Activated CD4-positive, alpha-beta T cell treated with anti-CD3 and anti-CD28 coated beads for 24 hours (primary cell): ENCODE results near the gene SLC9A7.

Source experiments
- DNase-seq, 2 donors: peaks; one replicate each; pipeline ENCODE4 v3.0.0-alpha.2; 2020; ENCODE audit warnings: low read depth in 2 of 2

Gene SLC9A7

DNA sequence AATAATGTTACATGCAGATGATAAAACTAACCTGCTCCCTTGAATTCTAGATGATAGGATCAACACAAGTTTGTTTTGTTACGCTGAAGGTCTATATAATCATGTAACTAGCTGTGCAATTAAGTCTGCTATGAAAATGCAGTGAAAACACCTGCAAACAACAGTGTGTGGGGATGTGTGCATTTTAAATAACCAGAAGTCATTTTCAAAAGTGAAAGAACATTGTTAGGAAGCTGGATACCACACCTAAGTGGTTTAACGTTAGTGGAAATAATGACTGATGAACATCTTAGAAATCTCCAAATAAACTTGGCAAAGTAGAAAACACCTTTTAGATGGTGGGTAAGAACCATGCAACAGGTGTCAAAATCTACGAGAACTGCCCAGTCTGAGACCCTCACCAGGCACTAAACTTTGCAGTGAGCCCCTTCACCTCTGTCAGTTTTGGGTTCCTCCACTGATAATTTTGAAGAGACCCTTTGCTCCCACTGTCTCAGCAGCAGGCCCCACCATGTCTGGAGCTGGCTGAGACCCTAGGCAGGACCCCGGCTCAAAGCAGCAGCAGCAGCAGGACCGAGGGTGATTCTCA is 148.8 kb downstream of the SLC9A7 start:
- DNase-seq = no peak

DNA sequence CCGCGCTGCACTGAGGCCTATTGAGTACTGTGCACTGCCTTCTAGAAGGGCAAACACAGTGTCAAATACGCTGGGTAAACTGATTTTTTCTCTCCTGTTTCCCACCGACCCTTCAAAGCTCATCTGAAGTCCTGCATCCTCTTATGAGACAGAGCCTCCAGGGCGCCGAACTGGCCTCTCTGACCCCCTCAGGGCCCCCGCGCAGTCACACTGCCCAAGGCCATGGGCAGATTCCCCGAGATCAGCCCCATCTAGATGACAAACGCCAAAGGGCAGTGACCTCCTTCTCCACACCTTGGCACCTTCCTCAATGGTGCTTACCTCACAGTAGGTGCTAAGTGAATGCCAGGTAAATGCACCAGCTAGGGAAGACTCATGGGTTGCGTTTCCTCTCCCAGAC is 151.0 kb downstream of the SLC9A7 start:
- no peak for DNase-seq

DNA sequence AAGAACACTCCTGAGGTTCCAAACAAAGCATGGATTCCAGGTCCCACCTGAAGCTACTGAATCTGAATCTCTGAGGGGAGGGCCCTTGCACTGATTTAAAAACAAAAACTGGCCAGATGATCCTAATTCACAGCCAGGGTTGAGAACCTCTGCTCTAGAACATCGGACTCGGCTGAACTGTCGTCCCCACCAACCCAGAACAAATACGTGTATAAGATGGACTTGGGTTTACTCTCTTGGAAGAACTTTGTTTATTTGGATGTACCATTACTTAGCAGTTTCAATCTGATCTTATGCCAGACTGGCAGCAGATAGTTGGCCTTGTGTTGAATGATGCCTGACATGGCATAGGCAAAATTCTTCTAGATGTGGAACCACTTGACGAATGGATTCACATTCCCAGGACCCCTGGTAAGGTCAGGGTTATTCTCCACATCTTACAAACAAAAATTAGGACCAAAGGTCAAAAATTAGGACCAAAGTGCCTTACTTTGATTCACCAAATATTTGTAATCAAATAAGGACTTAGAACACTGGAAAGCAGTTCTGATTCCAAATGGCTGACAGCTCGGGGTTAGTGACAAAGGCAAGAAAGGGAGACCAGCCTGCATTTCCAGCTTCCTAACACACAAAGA is 156.3 kb downstream of the SLC9A7 start:
- no peak for DNase-seq

DNA sequence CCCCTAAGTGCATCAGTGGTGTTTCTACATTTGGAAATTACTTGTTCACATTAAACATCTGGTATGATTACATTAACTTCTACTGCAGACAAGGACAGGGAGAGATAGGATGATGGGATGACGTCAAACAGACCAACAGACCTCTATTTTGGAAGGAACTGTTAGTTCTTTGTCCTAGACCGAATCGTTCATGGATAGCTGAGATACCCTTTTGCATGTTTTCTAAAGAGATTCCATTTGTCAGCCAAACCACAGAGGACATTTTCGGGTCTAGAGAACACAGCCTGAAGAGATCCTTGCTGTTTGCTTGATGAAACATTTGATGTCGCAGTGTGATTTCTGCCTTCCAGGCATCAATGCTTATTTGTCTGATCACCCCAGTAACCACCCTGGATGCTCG is 157.6 kb downstream of the SLC9A7 start:
- no peak for DNase-seq

DNA sequence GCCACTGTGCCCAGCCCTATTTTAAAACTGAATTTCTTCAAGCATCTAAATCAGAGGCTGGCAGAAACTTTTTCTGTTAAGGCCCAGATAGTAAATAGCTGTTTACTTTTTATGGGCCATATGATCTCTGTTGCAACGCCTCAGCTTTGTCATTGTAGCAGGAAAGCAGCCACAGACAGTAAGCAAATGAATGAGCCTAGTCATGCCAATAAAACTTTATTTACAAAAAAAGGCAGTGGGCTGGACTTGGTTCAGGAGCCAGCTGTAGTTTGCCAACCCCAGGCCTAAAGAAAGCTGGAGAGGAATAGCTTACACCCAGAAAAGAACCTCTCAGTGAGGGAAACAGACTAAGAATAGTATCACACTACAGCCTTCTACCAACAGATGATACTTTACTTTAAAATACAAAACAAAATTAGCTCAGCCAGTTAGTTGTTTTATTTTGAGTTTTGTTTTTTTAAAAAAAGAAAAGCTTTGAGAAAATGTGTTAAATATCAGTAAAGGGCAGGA is 159.8 kb downstream of the SLC9A7 start:
- DNase-seq = no peak

DNA sequence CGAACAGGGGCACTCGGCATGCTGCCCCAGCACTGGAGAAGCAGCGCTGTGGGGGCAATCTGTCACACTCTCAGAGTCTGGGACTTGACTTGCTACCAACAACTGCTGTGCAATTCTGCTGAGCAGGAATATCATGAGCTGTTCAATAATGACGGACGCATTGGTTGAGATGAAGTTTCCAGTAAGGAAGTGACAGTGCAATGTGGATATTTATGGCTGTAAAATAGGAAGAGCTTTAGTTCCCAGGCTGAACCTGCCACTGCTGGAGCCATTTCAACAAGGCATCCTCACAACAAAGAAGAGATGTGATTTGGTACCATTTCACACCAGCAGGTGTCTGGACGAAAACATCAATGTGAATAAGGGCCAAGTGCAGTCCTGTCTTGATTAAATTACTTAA is 161.1 kb downstream of the SLC9A7 start:
- no peak for DNase-seq

DNA sequence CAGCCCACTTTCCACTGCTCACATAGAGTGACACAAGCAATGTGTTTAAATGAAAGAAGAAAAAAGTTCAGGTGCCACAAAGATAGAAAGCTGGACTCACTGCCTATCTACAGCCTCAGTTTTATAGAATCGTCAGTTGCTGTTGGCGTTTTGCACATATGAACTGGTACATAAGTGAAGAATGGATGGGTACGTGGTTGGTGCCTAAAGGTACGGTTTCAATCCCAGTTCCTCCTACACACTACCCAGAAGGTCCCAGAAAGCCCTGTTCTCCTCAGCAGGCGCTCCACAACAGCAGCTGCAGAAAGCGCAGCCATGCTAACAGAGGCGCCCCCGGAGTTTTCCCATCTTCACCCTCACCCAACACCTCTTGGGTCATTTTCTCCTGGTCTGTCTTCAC is 161.7 kb downstream of the SLC9A7 start:
- no peak for DNase-seq

DNA sequence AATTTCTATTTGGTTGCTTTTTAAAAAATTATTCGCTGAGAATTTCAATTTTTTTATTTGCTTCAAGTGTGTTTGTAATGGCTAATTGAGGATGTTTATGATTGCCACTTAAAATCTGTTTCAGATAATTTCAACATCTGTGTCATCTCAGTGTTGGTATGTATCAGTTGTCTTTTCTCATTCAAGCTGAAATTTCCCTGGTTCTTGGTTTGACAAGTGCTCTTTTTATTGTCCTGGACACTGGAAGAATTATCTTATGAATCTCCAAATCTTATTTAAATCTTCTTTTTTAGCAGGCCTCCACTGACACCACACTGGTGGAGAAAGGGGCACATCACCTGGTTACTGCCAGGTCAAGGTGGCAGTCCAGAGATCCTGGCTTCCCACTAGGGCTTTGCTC is 163.8 kb downstream of the SLC9A7 start:
- no peak for DNase-seq

DNA sequence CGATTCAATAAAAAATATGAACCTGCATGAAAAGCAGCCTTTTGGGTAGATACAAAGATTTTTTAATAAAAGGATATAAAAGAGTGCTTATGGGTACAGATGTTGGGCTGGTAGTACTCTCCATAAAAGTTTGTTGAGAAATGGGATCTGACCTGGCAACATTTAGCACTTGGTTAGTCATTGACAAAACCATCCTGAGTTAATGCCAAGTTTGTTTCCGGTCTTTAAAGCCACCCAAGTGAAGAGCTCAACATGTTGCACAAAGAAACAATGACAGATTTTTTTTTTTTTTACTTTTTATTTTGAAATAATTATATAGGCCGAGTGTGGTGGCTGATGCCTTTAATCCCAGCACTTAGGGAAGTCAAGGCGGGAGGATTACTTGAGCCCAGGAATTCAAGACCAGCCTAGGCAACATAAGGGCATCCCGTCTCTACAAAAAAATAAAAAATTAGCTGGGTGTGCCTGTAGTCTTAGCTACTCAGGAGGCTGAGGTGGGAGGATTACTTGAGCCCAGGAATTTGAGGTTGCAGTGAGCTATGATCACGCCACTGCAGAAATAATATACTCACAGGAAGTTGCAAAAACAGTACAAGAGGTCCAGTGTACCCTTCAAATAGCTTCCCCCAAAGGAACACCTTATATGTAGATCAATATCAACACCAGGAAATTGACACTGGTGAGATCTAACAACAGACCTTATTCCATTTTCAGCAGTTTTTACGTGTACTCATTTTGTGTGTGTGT is 168.8 kb downstream of the SLC9A7 start:
- DNase-seq = no peak

DNA sequence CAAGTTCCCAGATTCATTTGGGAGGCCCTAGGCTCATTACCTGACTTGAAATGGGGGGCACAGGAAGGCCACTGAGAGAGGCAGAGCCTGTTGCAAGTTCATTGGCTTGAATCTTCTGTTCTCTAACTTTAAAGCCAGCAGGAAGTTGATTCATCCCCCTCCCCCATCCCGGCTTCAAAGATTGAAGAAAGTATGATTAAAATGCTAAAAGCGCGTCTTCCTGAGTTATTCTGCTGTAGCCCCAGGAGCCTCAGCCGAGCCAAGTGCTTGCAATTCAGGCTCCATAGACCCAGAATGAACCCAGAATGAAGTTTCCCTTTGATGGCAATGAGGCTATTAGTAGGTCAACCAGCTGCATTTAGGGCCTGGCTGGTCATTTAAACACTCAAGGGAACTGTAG is 170.7 kb downstream of the SLC9A7 start:
- DNase-seq = peak in 1 of 2 donors; percentile 40

DNA sequence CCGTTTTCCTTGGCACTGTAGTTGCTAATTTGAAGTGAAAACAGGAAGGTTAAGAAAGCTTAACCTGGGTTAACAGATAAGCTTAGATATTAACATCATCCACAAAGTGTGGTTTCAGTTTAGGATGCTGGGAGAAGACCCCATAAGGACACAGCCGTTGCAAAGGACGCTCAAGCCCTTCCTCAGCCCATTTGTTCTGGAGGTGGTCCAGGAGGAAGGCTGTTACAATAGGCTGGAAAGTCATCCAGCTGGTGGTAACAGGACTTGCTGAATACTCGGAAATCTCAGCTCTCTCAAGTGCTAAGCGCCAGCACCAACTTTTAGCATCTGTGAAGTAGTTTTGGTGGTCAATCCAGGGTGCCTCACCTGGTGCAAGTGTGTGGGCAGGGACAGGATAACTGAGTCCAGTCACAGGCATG is 171.2 kb downstream of the SLC9A7 start:
- DNase-seq = no peak

DNA sequence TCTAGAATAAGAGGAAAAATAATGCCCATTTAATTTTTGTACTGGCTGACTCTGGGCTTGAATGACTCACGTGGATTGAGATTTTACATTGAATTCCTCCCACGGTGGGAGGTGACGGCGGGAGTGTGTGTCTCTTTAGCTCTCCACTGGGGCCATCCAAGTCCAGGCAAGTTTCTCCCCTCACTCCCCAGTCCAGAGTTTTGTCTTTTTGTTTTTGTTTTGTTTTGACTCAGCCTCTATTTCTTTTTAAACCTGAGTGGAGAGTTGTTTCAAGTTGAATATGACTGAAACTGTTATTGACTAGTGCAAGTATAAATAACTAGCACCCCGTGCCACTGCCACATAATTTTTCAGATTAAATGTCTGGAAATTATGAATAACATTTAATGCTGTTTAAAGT is 171.8 kb downstream of the SLC9A7 start:
- DNase-seq = no peak

DNA sequence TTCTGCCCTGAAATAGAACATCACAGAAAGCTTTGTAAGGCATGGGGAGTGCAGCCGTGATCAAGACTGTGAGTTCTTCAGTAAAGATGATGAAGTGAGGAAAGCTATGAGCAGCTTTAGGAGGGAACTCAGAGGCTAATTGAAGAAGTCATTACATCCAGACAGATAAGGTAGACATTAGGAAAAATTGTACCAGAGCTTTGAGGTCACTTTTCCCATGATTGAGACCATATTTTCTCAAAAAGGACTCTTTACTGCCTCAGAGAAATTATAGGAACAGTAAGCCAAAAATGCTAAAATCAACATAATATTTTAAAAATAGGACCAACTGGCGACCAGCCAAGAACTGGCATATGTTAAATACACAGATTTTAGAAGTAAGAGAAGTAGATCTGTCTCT is 174.2 kb downstream of the SLC9A7 start:
- no peak for DNase-seq

DNA sequence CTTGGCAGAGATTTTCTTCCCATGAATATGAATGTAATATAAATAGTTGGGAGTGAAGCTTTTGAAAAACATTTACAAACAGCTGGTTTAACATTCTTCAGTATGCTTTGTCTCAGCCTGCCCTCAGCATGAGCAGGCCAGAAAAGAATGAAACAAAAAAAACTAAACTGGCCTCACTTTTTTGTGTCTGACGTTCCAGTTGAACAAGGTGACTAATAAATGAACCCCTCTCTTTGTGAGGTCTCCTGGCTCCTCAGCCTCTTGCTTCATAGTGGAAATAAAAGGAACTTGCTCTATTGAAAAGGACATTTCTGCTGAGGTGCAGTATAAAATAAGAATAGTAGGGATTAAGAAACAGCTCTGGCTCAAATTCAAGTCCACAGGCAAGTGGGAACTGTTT is 176.0 kb downstream of the SLC9A7 start:
- DNase-seq = no peak

DNA sequence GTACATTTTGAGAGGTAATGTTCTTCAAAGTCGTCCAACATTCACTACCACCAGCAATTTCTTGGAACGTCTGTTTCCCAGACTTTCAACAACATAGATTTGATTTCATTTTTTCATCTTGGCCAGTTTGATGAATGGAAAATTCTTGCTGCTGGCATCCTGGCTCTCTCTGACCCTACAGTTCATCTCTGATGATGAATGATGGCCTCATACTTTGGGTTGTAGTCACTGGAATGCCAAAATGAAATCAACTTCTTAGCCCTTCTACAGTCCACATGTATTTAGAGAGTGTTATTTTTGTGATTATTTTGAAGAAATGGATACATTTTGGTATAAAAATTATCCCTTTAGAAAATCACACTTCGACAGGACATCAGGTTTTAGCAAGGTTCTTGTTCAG is 176.6 kb downstream of the SLC9A7 start:
- no peak for DNase-seq

DNA sequence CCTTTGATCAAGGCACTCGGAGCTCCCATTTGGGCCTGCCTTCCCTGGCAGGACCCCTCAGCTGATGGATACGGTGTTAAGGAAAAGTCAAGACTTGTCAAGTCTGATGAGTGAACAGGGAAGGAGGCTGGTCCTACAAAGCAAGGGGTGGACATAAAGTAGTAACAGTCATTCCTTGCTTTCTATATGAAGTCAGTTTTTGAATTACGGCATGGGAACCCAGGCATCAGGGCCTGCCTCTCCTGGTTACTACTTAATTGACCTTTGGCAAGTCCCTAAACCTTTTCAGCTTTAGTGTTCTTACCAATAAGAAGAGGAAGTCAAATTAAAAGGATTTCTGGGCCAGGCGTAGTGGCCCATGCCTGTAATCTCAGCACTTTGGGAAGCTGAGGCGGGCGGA is 178.3 kb downstream of the SLC9A7 start:
- DNase-seq = no peak

DNA sequence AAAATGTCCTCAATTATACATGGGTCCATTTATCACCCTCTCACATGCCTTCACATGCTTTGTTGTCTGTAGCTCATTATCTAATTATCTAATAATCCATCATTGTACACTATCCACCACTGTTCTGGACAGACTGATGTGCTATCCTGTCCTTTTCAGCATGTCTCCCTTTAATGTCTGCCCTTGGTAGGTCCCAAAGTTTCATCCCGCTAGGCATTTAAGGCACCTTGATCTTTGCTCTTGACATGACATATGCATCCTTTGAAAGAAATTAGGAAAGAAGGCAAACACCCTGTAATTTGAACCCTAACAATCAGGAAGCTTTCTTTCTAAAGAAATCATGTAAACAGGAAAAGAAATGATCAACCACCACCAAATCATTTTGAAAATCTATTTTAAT is 179.7 kb downstream of the SLC9A7 start:
- DNase-seq = no peak

DNA sequence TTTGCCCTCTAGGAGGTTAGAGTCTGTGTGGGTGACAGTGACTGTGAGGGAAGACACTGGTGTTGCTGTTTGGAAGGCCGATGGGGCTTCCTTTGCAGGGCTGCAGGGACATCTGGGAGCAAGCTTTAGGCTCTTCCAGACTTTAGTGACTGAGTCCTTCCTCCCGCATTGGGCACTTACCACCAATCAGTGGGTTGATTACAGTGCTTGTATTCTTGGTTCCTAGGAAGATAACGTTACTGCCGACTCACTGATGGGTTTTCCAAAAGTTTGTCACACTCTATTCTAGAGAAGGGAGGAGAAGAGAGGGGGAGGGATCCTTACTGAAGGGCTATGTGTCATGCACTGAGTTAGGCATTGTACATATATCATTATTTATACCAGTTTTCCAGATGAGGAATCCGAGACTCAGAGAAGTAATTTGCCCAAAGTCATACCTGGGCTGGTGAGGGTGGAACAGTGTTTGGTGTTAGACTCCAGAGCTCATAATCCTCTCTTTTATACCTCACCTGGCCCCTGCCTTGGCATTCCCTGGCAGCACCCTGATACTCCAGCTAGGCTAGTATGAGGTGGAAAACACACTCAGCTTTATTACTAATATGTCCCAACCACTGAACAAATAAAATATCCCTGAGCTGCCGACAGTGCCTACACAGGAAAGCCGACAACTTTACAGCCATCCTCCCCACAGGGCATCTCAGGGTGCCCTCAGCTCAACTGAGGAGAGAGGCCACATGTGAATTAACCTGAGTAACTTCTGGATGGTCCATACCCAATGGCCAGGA is 181.5 kb downstream of the SLC9A7 start:
- DNase-seq = no peak

DNA sequence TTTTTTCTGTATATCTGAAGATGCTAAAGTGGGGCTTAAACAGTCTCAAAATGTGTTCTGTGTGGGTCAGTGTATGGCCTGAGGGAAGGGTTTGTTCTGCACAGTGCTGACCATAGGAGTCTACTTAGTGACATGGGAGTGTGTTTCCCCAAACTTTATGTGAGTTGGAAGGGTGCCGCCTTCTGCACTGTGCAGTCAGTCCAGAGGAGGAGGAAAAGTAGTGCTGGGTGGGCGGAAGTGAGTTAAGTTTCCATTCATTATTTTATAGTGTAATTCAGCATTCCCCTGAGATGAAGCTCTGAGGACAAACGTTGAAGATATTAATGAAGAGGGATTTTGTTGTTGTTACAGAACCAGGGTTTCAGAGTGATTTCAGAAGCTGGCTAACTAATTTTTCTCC is 182.5 kb downstream of the SLC9A7 start:
- DNase-seq = no peak

DNA sequence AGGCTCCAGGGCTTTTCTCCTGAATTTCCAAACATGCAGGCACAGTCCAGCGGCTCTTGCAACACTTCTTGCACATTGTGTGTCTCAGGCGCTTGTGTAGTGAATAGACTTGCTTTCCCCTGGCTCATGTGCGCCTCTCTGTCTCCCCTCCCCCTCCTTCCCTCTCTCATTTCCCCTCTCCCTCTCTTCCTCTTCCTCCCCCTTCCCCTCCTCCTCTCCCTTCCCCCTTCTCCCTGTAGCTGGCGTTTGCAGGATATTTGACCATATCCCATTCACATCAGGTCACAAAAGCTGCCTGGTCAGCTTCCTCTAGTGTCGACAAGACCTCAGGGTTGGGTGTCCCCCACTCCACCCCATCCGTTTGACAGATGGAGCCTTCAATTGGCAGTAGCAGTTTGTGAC is 182.9 kb downstream of the SLC9A7 start:
- no peak for DNase-seq

DNA sequence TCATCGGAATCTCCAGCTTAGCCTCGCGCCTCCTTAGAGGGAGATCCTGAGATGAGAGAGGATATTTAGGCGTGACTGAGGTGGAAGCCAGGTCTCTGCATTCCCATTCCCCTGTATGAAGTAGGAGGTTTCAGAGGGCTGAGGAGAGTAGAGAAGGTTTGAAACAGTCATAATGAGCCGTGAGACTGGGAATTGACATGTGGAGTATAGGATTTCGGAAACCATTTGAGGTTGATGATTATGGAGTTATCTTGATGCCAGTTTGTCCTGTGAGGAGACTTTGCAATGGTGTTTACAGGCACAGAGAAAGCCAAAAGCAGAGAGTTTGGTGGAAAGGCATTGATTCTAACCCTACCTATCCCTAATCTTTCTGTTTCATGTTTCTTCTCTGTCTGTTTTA is 183.3 kb downstream of the SLC9A7 start:
- DNase-seq = no peak

DNA sequence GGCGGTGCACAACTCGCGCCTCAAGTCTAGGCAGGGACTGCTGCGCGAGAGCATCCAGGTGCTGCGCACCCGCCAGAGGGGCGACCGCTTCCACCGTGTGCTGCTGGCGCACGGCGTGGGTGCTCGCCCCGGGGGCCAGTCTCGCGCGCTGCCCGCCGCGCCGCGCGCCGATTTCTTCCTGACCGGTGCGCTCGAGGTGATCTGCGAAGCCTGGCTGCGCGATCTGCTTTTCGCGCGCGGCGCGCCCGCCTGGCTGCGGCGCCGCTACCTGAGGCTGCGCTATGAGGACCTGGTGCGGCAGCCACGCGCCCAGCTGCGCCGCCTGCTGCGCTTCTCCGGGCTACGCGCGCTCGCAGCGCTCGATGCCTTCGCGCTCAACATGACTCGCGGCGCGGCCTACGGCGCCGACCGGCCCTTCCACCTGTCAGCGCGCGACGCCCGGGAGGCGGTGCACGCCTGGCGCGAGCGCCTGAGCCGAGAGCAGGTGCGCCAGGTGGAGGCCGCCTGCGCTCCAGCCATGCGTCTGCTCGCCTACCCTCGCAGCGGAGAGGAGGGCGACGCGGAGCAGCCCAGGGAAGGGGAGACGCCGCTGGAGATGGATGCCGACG is 184.0 kb downstream of the SLC9A7 start:
- no peak for DNase-seq
